ENCODE measurements around the gene CUX1. TPM values are rescaled to one million over a fixed set of nuclear protein-coding genes. Genes with fewer than 3 reads are reported as not detected.

Gene CUX1
- total and polyA plus RNA-seq, 10 of the 15 experiments (the other 5 are each of a cell fraction or from before 2014, with no cell fraction given), result 6.1 to 48.6 (median 25.9) TPM

DNA sequence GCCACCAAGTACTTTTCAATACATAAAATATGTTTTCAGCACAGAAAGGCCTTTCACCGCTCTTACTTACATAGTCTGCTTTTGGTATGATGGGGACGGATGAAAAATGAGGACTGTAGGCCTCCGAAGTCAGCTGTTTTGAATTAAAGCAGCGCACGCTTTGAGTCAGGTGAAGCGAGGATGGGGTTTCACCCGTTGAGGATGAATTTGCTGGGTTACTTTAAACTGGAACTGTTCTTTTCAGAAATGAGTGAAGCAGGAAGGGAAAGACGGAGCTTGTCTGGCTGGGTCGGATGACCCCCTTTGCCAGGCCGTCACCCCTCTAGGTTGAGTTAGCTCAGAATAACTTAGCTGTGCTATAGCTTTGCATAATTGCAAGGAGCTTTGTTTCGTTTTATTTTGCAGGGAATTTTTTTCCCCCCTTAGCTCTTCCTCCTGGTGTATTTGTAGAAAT is 40.0 kb downstream of the CUX1 start (continued):
- TF ChIP-seq, protein P1, sequence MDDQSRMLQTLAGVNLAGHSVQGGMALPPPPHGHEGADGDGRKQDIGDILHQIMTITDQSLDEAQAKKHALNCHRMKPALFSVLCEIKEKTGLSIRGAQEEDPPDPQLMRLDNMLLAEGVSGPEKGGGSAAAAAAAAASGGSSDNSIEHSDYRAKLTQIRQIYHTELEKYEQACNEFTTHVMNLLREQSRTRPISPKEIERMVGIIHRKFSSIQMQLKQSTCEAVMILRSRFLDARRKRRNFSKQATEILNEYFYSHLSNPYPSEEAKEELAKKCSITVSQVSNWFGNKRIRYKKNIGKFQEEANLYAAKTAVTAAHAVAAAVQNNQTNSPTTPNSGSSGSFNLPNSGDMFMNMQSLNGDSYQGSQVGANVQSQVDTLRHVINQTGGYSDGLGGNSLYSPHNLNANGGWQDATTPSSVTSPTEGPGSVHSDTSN (IDR thresholded peaks at IDR 0.05; ENCODE audit: insufficient replicate concordance, low read depth, low read length), result peak; percentile 47
- TF ChIP-seq EP300 (IDR thresholded peaks at IDR 0.05; ENCODE audit: borderline replicate concordance in 1 of 2, control insufficient read depth in 1 of 2, low read depth in 2 of 2, low read length in 2 of 2), result 0 out of 4 replicates have a peak, but pooled peaks of 1 of the 2 experiments have one; percentile 30
- TF ChIP-seq, protein P2, sequence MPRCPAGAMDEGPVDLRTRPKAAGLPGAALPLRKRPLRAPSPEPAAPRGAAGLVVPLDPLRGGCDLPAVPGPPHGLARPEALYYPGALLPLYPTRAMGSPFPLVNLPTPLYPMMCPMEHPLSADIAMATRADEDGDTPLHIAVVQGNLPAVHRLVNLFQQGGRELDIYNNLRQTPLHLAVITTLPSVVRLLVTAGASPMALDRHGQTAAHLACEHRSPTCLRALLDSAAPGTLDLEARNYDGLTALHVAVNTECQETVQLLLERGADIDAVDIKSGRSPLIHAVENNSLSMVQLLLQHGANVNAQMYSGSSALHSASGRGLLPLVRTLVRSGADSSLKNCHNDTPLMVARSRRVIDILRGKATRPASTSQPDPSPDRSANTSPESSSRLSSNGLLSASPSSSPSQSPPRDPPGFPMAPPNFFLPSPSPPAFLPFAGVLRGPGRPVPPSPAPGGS (IDR thresholded peaks at IDR 0.05; ENCODE audit: borderline replicate concordance, insufficient read depth, low read depth, low read length, poor library complexity, severe bottlenecking), result no peak
- TF ChIP-seq TCF12 (IDR thresholded peaks at IDR 0.05; ENCODE audit: low read depth, low read length), result peak; percentile 66; the same call in 1 of the 2 replicates
- TF ChIP-seq, protein P3, sequence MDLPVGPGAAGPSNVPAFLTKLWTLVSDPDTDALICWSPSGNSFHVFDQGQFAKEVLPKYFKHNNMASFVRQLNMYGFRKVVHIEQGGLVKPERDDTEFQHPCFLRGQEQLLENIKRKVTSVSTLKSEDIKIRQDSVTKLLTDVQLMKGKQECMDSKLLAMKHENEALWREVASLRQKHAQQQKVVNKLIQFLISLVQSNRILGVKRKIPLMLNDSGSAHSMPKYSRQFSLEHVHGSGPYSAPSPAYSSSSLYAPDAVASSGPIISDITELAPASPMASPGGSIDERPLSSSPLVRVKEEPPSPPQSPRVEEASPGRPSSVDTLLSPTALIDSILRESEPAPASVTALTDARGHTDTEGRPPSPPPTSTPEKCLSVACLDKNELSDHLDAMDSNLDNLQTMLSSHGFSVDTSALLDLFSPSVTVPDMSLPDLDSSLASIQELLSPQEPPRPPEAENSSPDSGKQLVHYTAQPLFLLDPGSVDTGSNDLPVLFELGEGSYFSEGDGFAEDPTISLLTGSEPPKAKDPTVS (IDR thresholded peaks at IDR 0.05; ENCODE audit: low read depth, low read length), result no peak
- TF ChIP-seq RUNX3 (IDR thresholded peaks at IDR 0.05; ENCODE audit: low read length), result peak; percentile 58; the same call in 1 of the 2 replicates
- TF ChIP-seq, protein P4, sequence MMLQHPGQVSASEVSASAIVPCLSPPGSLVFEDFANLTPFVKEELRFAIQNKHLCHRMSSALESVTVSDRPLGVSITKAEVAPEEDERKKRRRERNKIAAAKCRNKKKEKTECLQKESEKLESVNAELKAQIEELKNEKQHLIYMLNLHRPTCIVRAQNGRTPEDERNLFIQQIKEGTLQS (IDR thresholded peaks at IDR 0.05; ENCODE audit: borderline replicate concordance, extremely low read depth, low read depth, low read length), result no peak
- peak; percentile 65 for TF ChIP-seq JUNB (IDR thresholded peaks at IDR 0.05)
- TF ChIP-seq, protein P5, sequence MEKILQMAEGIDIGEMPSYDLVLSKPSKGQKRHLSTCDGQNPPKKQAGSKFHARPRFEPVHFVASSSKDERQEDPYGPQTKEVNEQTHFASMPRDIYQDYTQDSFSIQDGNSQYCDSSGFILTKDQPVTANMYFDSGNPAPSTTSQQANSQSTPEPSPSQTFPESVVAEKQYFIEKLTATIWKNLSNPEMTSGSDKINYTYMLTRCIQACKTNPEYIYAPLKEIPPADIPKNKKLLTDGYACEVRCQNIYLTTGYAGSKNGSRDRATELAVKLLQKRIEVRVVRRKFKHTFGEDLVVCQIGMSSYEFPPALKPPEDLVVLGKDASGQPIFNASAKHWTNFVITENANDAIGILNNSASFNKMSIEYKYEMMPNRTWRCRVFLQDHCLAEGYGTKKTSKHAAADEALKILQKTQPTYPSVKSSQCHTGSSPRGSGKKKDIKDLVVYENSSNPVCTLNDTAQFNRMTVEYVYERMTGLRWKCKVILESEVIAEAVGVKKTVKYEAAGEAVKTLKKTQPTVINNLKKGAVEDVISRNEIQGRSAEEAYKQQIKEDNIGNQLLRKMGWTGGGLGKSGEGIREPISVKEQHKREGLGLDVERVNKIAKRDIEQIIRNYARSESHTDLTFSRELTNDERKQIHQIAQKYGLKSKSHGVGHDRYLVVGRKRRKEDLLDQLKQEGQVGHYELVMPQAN (conservative IDR thresholded peaks at IDR 0.05), result peak; percentile 40; the same call in 1 of the 2 replicates
- peak in 1 of 2 experiments; percentile 62; a peak in 2 of 4 replicates for TF ChIP-seq ETV6 (conservative IDR thresholded peaks at IDR 0.05 in 1 of 2, IDR thresholded peaks at IDR 0.05 in 1 of 2; ENCODE audit: borderline replicate concordance in 1 of 2, low read depth in 1 of 2)
- TF ChIP-seq, protein P6, sequence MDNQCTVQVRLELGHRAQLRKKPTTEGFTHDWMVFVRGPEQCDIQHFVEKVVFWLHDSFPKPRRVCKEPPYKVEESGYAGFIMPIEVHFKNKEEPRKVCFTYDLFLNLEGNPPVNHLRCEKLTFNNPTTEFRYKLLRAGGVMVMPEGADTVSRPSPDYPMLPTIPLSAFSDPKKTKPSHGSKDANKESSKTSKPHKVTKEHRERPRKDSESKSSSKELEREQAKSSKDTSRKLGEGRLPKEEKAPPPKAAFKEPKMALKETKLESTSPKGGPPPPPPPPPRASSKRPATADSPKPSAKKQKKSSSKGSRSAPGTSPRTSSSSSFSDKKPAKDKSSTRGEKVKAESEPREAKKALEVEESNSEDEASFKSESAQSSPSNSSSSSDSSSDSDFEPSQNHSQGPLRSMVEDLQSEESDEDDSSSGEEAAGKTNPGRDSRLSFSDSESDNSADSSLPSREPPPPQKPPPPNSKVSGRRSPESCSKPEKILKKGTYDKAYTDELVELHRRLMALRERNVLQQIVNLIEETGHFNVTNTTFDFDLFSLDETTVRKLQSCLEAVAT (IDR thresholded peaks at IDR 0.05), result no peak
- TF ChIP-seq, protein P7, sequence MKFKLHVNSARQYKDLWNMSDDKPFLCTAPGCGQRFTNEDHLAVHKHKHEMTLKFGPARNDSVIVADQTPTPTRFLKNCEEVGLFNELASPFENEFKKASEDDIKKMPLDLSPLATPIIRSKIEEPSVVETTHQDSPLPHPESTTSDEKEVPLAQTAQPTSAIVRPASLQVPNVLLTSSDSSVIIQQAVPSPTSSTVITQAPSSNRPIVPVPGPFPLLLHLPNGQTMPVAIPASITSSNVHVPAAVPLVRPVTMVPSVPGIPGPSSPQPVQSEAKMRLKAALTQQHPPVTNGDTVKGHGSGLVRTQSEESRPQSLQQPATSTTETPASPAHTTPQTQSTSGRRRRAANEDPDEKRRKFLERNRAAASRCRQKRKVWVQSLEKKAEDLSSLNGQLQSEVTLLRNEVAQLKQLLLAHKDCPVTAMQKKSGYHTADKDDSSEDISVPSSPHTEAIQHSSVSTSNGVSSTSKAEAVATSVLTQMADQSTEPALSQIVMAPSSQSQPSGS (IDR thresholded peaks at IDR 0.05; ENCODE audit: low read length), result peak; percentile 74
- TF ChIP-seq NR2F1 (conservative IDR thresholded peaks at IDR 0.05), result 0 out of 2 replicates have a peak, but pooled peaks have one; percentile 15
- TF ChIP-seq TCF3 (IDR thresholded peaks at IDR 0.05; ENCODE audit: borderline replicate concordance, insufficient read depth, low read depth, low read length), result no peak
- no peak for TF ChIP-seq LARP7 (IDR thresholded peaks at IDR 0.05)
- TF ChIP-seq, protein P8, sequence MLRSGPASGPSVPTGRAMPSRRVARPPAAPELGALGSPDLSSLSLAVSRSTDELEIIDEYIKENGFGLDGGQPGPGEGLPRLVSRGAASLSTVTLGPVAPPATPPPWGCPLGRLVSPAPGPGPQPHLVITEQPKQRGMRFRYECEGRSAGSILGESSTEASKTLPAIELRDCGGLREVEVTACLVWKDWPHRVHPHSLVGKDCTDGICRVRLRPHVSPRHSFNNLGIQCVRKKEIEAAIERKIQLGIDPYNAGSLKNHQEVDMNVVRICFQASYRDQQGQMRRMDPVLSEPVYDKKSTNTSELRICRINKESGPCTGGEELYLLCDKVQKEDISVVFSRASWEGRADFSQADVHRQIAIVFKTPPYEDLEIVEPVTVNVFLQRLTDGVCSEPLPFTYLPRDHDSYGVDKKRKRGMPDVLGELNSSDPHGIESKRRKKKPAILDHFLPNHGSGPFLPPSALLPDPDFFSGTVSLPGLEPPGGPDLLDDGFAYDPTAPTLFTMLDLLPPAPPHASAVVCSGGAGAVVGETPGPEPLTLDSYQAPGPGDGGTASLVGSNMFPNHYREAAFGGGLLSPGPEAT (IDR thresholded peaks at IDR 0.05; ENCODE audit: low read depth), result no peak
